Activated T-cell treated with anti-CD3 and anti-CD28 coated beads, Interleukin-2, amount 50 U/mL, for 48 hours (primary cell): Measurements from ENCODE around the gene ENG.

Source experiments
- DNase-seq, 2 experiments: peaks; one replicate each; pipeline ENCODE4 v3.0.0-alpha.2; 2020

ENG gene

GRCh38 chr9:127812936-127813675 lies 41.4 kb downstream of the ENG start:
- no peak for DNase-seq

- DNase-seq = no peak
These were observed 42.4 kb downstream of the ENG start for GRCh38 chr9:127812011-127812410.

GRCh38 chr9:127810378-127811187 lies 43.9 kb downstream of the ENG start:
- DNase-seq = no peak

DNA sequence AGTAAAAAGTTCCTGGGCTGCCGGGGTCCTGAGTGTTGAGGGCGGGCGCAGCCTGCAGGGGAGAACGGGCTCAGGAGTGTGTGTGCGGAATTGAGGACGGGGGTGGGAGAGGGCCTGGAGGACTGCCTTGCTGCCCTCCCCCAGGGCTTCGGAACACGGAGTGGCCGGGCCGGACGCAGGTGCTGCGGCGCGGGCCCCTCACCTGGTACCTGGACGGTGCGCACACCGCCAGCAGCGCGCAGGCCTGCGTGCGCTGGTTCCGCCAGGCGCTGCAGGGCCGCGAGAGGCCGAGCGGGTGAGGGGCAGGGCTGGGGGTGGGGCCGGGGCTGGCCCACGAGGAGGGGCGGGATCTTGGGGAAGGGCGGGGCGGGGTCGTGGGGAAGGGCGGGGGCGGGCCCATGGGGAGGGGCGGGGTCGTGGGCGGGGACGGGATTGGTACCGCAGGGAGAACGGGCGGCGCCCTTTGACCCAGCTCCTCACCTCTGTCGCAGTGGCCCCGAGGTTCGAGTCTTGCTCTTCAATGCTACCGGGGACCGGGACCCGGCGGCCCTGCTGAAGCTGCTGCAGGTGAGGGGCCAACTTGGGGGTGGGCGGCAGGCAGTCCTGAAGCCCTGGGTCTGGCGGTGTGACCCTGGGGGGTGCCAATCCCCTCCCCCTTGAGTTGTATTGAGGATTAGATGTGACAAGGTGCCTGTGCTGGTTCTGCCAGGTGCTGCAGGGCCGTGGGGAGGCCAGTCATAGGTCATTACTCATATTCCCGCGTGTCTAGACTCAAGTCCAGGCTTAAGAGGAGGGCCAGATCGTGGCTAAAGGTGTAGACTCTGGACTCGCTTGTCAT lies 44.7 kb downstream of the ENG start:
- no peak for DNase-seq

DNA sequence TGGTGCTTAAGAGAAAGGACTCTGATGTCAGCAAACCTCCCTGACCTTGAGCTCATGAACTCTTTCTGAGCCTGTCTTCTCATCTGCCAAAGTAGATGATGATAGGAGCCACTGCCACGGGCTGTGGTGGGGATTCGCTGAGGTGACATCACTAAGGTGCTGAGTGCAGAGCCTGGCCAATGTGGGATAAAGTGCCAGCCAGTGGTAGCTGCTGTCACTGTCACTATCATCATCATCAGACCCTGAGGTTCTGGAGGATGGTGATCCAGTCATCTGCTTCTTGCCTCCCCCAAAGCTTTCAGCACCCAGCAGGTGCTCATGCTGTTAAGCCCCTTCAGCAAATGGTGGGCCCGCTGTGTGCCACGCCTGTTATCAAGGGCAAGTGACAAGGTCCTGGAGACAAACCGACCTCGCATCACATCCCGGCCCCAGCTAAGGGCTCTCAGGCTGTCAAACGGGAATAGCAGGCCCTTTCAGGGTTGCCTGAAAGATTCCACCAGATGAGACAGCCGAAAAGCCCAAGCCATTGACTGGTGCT lies 45.4 kb downstream of the ENG start:
- no peak for DNase-seq

GRCh38 chr9:127808347-127809001 lies 46.0 kb downstream of the ENG start:
- DNase-seq = no peak

GRCh38 chr9:127806871-127807270 lies 47.6 kb downstream of the ENG start:
- DNase-seq = no peak

DNA sequence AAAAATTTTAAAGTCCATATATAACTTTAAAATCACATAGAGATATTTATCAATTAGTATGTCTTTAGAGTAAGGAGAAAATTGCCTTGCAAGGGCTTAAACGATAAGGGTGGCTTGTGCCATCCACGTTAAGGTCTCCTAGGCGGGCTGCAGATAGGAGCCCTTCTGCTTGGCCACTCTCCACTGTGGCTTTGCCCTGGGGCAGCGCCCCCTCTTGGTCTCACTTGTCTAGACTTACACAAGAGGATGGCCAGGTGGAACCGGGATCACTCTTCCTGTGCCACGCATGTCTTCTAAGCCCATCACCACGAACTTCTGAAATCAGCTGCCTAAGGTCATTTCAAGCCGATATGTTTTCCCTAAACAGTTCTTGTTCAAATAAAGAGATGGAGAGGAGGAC lies 48.8 kb downstream of the ENG start:
- DNase-seq = peak; percentile 66 to 67

DNA sequence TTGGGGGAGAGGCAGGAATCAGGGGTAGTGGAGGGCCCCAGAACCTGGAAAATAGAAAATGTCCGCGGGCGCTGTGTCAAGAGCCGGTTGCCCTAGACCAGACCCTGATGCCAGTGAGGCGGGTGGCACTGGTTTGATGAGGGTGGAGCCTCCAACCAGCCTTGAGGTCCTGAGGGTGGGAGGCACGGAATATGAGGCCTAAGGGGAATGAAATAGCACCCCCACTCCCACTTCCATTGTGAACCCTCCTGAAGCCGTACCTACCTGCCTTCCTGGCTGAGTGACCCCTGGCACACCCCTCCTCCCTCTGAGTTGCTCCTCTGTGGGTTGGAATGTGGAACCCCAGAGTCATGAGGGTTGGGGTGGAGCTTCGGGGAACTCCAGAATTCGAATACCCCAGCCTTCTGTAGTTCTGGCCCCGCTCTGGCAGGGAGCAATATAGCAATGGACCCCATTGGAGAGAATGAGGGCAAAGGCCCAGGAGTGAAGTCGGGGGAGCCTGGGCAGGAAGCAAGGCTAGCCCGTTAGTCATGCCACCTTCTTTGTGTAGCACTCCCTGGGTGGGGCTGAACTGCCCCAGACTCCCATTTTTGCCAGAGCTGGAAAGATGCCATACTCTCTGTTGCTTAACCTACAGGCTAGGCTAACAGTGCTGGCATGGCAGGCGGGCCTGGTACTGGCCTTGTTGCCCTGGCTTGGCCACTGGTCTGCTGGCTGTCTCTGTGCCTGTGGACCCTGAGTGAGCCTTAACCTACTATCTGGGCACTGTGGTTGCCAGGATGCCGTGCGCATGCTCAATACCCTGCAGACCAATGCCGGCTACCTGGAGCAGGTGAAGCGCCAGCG lies 50.7 kb downstream of the ENG start:
- DNase-seq = peak in 1 of 2 experiments; percentile 56

DNA sequence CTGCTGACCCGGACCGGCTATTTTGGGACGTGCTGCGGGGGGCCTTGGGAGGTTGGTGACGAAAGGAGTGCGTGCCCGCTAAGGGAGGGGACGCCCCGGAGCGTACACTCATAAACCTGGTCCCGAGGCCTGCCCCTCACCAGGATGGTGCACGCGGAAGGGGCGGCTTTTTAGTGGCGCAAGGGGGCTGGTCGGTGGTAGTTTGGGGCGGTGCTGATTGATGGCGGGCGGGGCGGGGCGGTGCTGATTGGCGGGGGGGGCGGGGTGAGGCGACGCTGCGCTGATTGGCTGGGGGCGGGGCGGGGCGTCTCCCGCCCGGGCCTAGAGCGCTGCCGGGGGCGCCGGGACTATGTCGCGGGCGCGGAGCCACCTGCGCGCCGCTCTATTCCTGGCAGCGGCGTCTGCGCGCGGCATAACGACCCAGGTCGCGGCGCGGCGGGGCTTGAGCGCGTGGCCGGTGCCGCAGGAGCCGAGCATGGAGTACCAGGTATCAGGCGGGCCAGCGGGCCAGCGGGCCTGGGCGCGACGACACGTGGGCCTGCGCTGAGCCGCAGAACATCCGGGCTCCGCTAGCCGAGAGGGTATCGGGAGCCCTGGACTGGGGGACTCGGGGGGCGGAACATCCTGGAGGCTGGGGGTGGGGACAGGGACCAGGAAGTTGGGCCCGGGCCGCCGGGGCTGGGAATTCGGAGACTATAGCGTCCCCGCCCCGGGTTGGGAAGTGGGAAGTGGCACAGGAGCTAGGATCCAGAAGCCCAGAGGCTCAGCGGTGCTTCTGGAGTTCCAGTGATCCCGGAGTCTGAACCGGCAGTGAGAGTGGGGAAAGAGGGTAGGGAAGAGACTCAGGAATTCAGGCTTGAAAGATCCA lies 51.6 kb downstream of the ENG start, which contains the start of gene FPGS:
FPGS (plus strand) TSS at position 307 of the 868 bp plus-strand sequence; CDS start at position 350, 43 bp downstream.
- DNase-seq = peak; percentile 85 to 89

DNA sequence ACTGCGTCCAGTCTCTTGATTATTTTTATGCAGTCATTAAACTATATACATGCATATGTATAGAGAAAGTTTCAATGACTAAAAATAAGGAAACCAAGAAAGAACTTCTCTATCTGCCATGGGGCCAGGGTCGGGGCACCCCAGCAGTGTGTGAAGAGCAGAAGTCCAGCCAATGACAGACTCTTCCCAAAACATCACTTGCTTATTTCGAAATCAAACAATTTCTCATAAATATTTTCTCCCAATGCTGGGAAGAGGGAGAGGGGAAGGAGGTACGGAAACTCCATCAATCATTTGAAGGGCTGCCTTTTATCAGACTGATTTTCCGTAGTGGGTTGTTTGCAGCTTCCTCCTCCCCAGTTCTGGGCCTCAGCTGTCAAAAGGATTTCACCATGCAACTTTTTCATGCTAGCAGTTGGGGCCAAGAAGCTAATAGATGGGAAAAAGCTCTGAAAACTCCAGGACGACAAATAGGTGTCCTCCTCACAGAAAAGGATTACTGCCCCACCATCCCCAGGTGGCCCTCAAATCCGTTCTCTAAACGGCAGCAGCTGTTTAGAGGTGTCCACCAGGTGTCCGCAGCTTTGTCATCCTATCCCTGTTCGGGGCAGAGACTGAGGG lies 52.4 kb downstream of the ENG start:
- DNase-seq = no peak

DNA sequence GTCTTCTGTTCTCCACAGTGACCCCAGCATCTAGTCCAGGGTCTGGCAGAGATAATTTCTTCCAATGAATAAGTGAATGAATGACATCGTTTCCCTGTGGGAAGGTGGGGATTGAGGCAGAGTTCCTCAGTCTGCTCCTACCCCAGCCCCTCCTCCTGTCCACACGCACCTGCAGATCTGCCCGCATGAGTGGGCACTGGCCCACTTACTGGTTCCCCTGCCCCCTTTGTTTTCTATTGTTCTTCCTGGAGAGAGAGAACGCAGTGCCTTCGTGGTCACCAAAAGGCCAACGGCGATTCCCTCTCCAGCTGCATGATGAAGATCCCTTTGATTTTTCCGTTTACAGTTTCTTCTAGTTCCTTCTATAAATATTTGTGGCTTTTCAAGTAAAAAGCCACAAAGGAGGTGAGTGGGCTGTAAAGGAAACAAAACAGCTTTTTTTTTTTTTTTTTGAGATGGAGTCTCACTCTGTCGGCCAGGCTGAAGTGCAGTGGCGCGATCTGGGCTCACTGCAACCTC lies 57.5 kb downstream of the ENG start:
- DNase-seq = no peak

GRCh38 chr9:127796225-127796813 lies 58.1 kb downstream of the ENG start:
- DNase-seq = no peak

- no peak for DNase-seq
These were observed 60.3 kb downstream of the ENG start for GRCh38 chr9:127794001-127794791.

DNA sequence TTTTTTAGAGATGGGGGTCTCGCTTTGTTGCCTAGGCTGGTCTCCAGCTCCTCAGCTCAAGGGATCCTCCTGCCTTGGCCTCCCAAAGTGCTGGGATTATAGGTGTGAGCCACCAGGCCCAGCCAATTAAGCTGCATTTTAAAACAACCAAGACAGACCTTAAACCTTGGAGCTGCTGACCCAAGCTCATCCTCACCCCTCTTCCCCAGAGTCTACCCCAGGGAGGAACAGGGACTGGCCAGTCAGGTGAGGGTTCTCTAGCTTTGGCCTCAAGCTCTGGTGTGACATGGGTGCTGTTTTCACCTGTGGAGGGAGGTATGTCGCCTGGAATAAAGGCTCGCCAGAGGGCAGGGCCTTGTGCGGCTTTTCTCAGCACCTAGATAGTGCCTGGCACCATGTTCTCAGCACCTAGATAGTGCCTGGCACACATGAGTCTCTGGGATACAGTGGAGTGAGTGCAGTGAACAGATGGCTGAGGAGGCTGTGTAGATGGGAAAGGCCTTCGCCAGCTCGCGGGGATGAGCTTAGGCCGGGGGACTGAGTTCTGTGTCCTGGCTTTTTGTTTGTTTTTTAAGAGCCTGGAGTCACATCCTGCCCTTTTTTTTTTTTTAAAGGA lies 61.3 kb downstream of the ENG start:
- DNase-seq = no peak

DNA sequence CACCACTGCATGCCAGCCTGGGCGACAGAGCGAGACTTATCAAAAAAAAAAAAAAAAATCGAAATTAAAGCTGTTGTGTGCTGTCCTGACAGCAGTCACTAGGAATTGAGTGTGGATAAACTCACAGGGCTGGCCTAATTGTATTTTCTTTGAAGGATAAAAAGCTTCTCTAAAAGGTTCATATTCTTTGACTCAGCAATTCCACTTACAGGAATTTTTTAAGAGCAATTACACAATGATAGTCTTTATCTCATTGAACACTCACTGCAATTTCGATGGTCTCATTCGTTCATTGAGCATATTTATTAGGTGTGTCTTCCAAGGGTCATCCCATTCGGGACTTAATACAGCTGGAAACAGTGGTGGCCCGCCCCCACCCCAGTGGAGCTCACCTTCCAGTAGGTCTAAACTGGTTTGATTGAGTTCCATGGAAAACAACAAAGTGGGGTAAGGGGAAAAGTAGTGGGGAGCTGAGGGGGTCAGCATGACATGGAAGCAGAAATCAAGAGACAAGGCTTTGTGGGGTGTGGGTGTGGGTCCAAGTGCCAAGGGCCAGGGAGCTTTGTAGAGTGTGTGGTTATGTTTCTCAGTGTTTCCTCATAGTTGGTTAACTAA lies 61.9 kb downstream of the ENG start:
- DNase-seq = no peak

- no peak for DNase-seq
These were observed 63.4 kb downstream of the ENG start for GRCh38 chr9:127791085-127791484.
